ENCODE measurements around the gene ZC3H18.
A peak's percentile ranks its signal among the peaks of the same experiment; 100 is the strongest.

ZC3H18 gene

GRCh38 chr16:88532434-88533241 lies 37.6 kb upstream of the ZC3H18 start:
- no peak for DNase-seq
- ATAC-seq, result no peak

- ATAC-seq (no peak), DNase-seq (no peak)
Measured at GRCh38 chr16:88533381-88533917, 36.8 kb upstream of the ZC3H18 start.

GRCh38 chr16:88533932-88534637 lies 36.1 kb upstream of the ZC3H18 start:
- ATAC-seq (peak; percentile 53), DNase-seq (peak; percentile 86)

DNA sequence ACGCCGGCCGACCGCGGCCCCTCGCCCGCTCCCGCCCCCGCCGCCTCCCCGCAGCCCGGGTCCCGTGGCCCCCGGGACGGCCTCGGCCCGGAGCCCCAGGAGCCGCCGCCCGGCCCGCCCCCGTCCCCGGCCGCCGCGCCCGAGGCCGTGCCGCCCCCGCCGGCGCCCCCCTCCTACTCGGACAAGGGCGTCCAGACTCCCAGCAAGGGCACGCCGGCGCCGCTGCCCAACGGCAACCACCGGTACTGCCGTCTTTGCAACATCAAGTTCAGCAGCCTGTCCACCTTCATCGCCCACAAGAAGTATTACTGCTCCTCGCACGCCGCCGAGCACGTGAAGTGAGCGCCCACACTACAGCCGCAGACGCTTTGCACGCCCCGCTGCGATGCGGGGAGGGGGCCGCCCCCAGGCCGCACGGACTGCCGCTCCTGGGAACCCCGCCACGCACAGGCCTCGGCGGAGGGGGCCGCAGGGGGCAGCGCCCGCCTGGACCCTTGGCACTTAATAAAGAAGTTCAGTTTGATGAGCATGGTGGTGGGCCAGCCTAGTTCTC lies 35.5 kb upstream of the ZC3H18 start:
- ATAC-seq (no peak), DNase-seq (peak; percentile 52)

DNA sequence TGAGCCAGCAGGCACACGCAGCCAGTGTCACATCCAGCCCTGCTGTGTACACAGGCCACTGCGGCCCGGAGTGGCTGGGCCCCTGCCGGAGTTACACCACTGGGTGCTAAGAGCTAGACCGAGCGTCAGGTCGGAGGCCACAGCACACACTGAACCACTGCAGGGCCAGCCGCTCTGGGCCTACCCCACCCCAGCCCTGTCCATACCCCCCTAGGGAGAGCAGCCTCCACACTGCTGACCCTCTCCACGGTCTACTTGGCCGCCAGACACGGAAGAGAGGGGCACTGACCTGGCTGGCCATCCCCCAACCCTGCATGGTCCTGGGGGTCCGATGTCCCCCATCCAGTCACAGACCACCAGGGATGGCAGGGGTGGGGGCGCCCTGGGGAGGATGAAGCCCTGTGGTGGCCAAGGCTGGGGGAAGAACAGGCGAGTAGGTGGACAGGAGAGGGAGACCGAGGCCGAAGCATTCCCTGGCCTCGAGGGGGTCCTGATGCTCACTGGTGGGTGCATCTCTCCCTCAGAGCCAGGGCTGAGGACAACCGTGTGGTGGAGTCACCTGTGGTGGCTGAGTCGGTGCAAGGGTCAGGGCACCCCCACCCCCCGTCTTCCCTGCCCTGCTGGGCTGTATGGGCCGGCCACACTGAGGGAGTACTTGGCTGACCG lies 34.9 kb upstream of the ZC3H18 start:
- DNase-seq (no peak), ATAC-seq (no peak)

- ATAC-seq, result no peak
- DNase-seq, result no peak
Measured at GRCh38 chr16:88535857-88536222, 34.4 kb upstream of the ZC3H18 start.

GRCh38 chr16:88536510-88536909 lies 33.7 kb upstream of the ZC3H18 start:
- DNase-seq, result no peak
- no peak for ATAC-seq

DNA sequence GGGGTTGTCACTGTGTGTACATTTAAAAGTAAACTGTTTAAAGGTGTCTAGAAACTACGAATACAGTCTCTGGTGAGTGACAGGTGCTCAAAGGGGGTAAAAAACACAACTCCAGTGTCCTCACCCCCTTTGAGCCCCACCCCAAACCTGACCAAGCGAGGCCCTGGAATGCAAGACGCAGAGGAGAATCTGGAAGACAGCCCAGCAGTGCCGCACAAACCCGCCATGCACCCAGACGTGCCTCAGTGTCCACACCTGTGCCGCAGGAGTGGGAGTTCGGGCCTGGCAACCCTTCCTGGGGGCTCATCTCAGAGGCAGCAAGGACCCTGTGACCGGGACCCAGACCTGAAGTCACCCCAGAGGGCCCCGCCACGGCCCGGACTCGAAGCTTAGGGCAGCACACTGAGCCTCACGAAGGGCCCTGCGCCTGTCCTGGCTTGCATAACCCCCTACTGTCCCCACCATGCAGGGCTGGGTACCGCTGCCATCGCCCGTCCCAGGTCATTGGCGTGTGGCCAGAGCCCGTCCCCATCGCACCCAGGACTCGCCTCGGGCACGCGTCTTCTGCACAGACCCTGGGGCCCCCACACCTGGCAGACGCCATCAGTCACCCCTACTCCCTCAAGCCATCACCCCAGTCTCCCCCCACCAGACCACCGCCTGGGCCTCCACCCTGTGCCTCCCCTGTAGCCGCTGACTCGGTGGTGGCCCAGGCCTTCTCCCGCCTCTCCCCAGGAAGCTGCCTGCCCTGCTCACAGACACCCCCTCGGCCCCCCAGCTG lies 33.0 kb upstream of the ZC3H18 start:
- DNase-seq, result no peak
- no peak for ATAC-seq

GRCh38 chr16:88537859-88538258 lies 32.3 kb upstream of the ZC3H18 start:
- ATAC-seq, result no peak
- no peak for DNase-seq

- DNase-seq (no peak), ATAC-seq (no peak)
Measured at GRCh38 chr16:88538366-88539060, 31.7 kb upstream of the ZC3H18 start.

DNA sequence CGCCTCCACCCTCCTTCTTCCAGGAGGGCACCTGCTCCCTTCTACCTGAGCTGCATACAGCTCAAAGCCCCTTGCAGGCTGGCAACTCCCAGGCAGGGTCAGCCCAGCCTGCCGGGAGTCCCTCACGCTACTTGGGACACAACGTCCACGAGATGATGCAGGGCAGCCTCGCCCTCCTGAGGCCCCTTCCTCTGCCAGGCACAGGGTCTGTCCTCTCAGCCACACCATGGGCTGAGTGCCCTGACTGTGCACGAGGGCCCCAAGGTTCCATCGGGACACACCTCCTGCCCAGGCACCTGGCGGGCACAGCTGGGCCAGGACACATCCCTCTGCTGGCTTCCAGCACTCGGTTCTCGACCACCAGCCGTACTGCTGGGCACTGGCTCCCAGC lies 30.9 kb upstream of the ZC3H18 start:
- ATAC-seq, result no peak
- DNase-seq, result no peak

DNA sequence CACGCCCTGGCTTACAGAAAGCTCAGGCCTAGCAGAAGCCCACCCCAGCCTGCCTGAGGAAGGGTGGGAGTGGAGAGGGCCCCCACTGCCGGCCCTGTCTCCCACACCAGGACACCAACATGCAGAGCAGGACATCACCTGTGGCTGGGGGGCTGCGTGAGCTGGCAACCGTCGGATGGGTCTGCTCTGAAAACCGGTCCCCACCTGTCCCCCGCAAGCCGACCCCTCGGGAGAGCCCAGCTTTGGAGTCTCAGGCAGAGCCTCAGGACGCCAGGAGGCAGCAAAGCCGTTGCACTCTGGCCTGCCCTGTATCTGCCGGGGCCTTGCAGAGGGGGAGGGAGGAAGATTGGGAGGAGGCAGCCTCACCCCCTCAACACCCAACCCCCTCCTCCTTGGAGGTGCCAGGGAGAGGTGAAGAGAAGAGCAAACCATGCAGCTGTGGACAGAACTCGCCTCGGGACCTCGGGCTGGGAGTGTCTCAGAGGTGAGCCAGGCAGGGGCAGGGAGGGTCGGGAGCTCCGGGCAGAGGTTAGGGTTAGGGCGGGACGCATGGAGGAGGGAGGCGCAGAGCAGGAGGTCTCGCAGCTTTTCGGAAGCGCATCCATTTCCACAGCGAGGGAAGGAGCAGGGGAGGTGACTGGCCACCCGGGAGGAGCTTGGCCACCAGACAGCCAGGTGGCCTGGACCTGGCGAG lies 30.4 kb upstream of the ZC3H18 start:
- no peak for DNase-seq
- ATAC-seq, result no peak

DNA sequence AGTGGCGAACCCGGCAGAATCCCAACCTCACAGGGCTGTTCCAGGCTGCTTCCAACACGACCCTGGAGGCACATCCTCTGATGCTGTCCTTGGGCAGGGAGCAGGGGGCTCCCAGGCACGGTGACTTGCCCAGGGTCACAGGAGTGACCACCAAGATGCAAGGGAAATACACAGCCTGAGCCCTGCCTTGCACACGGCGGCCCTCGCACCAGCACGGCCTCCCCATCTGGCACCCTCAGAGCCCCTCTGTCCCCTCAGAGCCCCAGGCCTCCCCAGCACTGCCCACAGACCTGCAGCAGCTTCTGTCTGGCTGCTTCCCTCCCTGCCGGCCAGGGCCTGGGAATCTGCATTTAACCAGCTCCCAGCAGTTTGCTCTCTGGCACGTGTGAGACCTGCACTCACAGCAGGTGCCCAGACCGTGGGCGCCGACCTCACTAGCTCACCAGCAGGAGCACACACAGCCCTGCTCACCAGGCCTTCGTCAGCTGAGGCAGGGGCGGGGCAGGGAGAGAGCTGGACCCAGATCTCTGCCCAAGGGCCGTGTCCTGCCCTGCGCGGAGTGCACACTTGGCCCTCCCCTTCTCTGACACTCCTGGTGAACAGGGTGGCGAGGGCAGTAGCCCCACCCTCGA lies 29.7 kb upstream of the ZC3H18 start:
- ATAC-seq, result no peak
- no peak for DNase-seq

DNA sequence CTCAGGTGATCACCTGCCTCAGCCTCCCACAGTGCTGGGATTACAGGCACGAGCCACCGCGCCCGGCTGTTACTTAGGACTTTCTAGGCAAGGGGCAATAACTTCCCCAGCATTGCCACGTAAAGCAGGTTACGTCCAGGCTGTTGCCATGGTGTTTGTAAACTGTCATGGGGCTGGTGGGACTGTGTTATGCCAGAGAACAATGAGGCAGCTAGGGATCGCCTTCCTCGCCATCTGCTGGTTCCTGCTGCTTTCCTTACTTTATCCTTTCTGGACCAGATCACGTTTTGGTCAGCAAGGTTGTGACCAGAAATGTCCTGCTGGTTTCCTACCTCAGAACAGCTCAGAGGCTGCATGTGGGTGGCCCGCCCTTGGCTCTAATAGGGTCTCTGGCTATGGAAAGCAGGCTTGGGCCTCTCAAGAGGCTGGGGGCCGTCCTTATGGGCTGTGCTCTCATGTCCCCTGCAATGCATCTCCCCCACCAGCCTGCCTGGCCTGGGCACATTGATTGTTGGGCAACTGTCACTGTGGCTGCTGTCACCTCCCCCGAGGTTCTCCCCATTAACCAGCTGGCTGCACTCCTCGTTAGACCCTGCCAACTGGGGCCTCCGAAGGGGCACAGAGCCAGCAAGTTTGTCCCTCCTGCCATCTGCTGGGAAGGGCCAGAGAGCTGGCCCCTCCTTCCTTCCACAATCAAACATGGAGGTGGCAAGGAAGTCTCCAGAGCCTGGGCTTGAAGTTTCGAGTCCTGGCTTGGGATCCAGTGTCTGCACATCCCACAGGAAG lies 28.2 kb upstream of the ZC3H18 start:
- no peak for DNase-seq

DNA sequence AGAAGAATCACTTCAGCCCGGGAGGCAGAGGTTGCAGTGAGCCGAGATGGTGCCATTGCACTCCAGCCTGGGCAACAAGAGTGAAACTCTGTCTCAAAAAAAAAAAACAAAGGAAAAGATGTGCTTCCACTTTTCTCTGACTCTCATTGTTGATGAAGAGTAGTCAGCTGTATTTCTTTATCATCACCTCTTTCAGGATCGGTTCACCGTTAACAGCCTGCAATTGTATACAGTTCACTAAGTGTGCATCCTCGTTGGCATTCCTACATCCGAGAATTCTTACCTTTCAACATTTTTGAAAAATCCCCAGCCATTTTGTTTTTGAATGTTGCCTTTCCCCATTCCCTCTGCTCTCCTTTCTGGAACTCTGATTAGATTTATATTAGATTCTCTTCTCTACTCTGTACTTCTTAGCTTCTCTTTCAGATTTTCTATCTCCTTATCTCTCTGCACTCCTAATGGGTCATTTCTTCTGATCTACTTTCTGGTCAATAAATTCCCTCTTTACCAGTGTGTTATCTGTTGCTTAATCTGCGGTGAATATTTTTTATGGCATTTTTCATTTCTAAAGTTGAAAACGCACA lies 26.9 kb upstream of the ZC3H18 start:
- no peak for ATAC-seq
- DNase-seq, result no peak

More for the DNA sequence above, 28.2 kb upstream of the ZC3H18 start:
- no peak for ATAC-seq

DNA sequence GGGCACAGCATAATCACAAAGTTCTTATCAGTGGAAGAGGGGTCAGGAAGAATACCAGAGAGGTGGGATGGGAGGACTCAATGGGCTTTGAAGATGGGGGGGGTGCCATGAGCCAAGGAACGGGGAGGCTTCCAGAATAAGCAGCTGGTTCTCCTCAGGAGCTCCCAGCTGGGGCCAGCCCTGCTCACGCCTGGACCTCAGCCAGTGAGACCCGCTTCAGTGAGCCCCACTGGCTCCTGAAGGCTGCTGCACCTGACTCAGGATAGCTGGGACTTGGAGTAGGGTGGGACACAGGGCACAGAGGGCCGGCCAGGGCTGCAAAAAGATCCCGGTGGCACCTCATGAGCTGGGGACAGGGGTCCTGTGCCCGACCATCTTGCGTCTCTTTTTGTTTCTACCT lies 24.4 kb upstream of the ZC3H18 start:
- ATAC-seq (no peak), DNase-seq (no peak)

DNA sequence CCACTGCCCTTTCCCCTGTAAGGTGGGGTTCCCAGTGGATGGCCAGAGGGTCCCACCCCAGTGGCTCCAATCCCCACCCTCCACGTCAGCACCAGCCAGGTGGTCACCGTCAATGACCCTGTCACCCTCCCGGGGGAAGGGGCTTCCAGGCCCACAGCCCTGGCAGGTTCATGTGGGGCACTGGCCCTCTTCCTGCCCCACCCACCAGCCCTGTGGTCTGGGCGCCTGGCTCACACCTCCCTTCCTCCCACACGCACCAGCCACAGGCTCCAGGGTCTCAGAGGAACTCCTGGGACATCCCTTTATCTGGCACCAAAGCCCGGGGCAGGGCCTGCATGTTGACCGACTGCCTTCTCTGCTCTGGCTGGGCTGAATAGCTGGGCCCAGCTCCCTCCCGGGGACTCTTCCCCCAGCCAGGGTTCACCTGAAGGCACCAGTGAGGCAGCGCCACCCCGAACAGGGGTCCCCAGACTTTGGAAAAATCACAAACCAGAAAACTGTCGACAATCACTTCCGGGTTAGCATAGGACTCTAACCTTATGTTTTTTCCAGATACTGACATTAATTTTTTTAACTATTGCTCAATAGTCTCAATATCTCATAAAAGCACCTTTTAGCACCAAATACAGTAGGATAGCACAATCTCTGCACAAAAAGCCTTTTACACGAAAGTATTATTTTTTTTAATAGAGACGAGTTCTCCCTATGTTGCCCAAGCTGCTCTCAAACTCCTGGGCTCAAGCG lies 21.9 kb upstream of the ZC3H18 start:
- no peak for ATAC-seq
- DNase-seq, result no peak

DNA sequence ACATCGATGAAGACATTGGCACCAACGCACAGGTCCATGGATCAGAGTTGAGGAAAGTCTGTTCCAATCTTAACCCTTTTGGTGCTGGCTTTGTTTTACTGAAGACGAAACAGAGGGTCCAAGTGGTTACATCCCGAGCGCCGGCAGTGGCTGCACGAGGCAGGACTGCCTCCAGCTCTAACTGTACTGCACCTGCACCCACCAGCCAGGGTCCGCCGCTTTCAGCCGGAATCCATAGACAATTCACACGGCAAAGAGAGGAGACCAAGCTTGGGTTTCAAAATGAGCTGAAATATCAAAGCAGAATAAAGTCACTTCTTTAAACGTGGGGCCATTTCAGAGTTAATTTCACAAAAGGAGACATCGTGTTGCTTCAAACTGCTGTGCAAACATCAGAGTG lies 21.2 kb upstream of the ZC3H18 start:
- DNase-seq (no peak), ATAC-seq (no peak)
